Memory B cell (primary cell): ENCODE data around the gene ZNF205.

ENCODE experiments used
- ATAC-seq: fragments of 150-1000 bp; cut with Tn5 transposase; 2 replicates; pipeline ENCODE4 v1.10.0; 2021; ENCODE audit warnings: low read depth, mild to moderate bottlenecking, moderate library complexity
- DNase-seq, 2 donors: peaks; one replicate each; pipeline ENCODE4 v3.0.0; 2022; ENCODE audit warnings: low spot score in 2 of 2
- H3K27ac Mint-ChIP-seq: one replicate; pipeline ENCODE4 v1.8.0; 2022; ENCODE audit warnings: mild to moderate bottlenecking, moderate library complexity, mixed read lengths
- H3K27me3 Mint-ChIP-seq: one replicate; pipeline ENCODE4 v1.8.0; 2022; ENCODE audit warnings: mixed read lengths
- H3K36me3 Mint-ChIP-seq: one replicate; pipeline ENCODE4 v1.8.0; 2022; ENCODE audit warnings: mild to moderate bottlenecking, mixed read lengths
- H3K4me1 Mint-ChIP-seq: one replicate; pipeline ENCODE4 v1.8.0; 2022; ENCODE audit warnings: mixed read lengths
- H3K4me3 Mint-ChIP-seq: one replicate; pipeline ENCODE4 v1.8.0; 2022; ENCODE audit warnings: mild to moderate bottlenecking, moderate library complexity, mixed read lengths
- H3K9me3 Mint-ChIP-seq: one replicate; pipeline ENCODE4 v1.8.0; 2022; ENCODE audit warnings: mixed read lengths

Gene ZNF205

DNA sequence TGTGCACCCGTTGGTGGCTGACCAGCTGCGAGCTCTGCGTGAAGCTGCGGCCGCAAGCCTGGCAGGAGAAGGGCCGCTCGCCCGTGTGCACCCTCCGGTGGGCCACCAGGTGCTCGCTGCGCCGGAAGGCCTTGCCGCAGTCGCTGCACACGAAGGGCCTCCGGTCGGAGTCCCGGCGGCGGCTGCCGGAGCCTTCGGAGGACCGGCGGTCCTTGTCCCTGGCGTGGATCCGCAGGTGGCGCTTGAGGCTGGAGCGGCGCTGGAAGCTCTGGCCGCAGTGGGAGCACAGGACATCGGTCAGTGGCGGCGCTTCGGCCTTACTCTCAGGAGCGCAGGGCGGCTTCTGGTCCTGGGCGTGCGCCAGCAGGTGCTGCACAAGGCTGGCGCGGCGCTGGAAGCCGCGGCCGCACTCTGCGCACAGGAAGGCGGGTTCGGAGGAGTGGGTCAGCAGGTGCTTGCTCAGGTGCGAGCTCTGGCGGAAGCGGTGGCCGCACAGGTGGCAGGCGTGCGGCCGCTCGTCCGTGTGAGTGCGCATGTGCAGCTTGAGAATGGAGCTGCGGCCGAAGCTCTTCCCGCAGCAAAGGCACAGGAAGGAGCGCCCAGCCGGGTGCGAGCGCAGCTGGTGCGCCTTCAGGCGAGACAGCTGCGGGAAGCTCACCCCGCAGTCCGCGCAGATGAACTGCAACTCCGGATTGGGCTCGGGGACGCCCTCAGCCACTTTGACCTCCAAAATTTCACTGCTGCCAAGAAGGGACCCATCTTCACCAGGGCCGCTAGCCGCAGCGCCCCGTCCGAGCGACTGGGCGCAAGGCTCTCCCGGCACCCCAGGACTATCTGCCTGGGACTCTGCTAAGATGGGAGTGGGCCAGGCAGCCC is 22.4 kb upstream of the ZNF205 start:
- ATAC-seq: no peak

DNA sequence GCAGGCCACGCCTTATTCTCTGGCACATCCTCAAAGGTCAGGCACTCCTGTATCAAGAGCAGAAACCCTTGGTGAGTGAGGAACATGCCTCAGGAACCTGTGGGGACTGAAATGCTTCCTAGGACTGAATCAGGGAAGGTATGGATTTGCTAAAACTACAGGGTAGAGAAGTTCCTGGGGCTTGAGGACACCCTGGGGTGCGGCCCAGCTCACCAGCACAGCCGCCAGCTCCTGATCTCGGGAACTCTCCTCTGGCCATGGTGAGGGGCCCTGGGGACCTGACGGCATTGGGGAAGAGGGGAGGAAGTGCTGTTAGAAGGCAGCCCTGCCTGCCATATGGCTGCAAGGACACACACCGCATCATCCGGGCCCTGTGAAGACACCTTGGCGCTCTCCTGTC is 20.8 kb upstream of the ZNF205 start:
- H3K27ac Mint-ChIP-seq: no peak overlapping the region
- H3K36me3 Mint-ChIP-seq: no peaks in the 10 kb centered on the region
- DNase-seq (no peak), ATAC-seq (no peak)
- H3K9me3 Mint-ChIP-seq: no peaks in the 10 kb centered on the region
- H3K27me3 Mint-ChIP-seq: peaks cover 7% of the 10 kb centered on the region
- H3K4me3 Mint-ChIP-seq: no peak overlapping the region
- H3K4me1 Mint-ChIP-seq: peaks cover 10% of the 10 kb centered on the region

More for the DNA sequence above, 22.4 kb upstream of the ZNF205 start:
- Mint-ChIP-seq H3K4me3 (no peak overlapping the region), H3K36me3 (no peaks in the 10 kb centered on the region), H3K4me1 (peaks cover 10% of the 10 kb centered on the region), H3K9me3 (no peaks in the 10 kb centered on the region), H3K27me3 (peaks cover 7% of the 10 kb centered on the region), H3K27ac (no peak overlapping the region)
- no peak for DNase-seq

DNA sequence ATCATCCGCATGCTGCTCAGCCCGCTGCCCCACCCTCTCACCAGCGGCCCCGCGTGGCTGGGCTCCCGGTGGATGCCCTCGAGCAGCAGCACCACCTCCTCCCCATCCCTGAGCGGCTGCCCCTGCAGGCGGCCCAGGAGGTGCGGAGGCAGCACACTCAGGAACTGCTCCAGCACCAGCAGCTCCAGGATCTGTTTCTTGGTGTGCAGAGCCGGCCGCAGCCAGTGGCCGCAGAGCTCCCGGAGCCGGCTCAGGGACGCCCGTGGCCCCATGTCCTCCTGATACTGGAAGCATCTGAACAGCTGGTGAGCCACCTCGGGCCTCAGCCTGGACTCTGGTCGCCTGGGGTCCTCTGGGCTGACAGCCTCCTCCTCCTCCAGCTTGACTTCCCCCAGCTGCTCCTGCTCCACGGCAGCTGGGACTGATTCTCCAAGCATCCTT is 19.9 kb upstream of the ZNF205 start:
- H3K27ac Mint-ChIP-seq: no peak overlapping the region
- H3K27me3 Mint-ChIP-seq: peaks cover 6% of the 10 kb centered on the region
- ATAC-seq (no peak), DNase-seq (no peak)
- H3K4me3 Mint-ChIP-seq: no peak overlapping the region
- no peaks in the 10 kb centered on the region for H3K36me3 Mint-ChIP-seq
- peaks cover 9% of the 10 kb centered on the region for H3K4me1 Mint-ChIP-seq
- H3K9me3 Mint-ChIP-seq: no peaks in the 10 kb centered on the region

DNA sequence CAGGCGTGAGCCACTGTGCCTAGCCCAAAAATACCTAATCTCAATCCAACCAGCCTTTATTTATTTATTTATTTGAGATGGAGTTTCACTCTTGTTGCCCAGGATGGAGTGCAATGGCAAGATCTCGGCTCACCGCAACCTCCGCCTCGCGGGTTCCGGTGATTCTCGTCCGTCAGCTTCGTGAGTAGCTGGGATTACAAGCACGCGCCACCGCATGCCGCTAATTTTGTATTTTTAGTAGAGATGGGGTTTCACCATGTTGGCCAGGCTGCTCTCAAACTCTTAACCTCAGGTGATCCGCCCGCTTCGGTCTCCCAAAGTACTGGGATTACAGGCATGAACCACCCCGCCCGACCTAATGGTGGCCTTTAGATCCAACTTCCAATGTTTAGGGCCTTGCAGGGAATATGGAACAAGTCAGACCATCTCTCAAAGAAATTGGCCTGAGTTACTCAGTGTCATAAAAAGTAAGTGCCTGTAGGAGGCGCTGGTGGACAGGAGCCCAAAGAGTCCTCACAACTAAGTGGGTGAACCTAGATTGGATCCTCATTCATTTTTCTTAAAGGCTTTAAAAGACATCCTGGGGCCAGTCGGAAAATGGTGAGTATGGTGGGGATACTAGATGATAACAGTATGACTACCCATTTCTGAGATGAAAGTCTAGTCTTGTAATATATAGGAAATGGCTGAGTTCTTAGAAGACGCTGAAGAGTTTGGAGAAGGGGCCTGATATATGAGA is 17.9 kb upstream of the ZNF205 start:
- no peaks in the 10 kb centered on the region for H3K36me3 Mint-ChIP-seq
- no peaks in the 10 kb centered on the region for H3K27me3 Mint-ChIP-seq
- H3K4me1 Mint-ChIP-seq: peaks cover 2% of the 10 kb centered on the region
- no peaks in the 10 kb centered on the region for H3K9me3 Mint-ChIP-seq
- DNase-seq (peak; percentile 31 to 47), ATAC-seq (no peak)
- no peak overlapping the region for H3K27ac Mint-ChIP-seq
- no peak overlapping the region for H3K4me3 Mint-ChIP-seq

DNA sequence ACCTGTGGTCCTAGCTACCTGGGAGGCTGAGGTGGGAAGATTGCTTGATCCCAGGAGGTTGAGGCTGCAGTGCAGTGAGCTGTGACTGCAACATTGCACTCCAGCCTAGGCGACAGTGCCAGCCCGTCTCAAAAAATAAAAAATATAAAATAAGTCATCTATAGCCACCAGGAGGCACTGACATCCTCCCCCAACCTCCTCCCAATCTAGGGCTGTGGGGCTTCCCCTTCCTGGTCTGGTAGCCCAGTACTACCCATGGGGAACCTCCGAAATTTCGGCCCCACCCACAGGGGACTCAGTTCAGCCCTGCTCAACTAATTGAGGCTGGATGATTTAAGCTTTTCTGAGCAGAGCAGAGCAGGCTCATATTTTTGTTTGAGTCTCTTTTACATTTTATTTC is 16.5 kb upstream of the ZNF205 start:
- H3K4me1 Mint-ChIP-seq: peaks cover 9% of the 10 kb centered on the region
- no peaks in the 10 kb centered on the region for H3K36me3 Mint-ChIP-seq
- ATAC-seq (peak; percentile 83), DNase-seq (peak; percentile 44 to 70)
- H3K4me3 Mint-ChIP-seq: no peak overlapping the region
- no peak overlapping the region for H3K27ac Mint-ChIP-seq
- H3K9me3 Mint-ChIP-seq: no peaks in the 10 kb centered on the region
- H3K27me3 Mint-ChIP-seq: no peaks in the 10 kb centered on the region

DNA sequence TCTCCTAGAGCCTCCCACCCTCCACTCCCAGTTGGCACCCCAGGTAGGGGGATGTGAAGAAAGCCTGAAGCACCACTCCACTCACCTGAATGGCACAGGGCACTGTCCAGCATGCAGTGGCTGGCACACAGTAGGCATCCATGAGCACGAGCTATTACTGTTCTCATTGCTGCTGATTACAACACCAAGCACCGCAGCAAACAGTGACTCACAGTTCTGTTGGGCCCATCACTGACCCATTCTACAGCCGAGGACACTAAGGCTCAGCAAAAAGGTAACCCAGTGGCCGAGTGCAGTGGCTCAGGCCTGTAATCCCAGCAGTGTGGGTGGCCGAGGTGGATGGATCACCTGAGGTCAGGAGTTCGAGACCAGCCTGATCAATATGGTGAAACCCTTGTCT is 16.0 kb upstream of the ZNF205 start:
- H3K9me3 Mint-ChIP-seq: no peaks in the 10 kb centered on the region

DNA sequence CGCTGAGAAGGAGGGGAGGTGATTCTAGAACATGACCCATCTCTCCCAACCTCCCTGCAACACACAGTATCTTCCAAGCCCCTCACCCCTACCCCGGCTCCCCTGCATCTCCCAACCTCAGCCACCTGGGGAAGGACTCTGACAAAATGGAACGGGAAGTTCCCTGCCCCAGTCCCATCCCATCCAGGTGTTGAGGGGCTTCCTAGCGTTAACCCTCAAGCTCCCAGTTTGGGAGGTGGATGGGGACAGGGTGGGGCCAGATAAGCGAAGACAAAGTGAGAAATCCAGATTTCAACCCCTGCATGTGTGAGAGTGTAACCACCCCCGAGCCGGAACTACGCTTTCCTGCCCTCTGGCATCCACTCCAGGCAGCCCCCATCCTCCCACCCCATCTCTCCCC is 15.1 kb upstream of the ZNF205 start:
- Mint-ChIP-seq H3K27ac (no peak overlapping the region), H3K27me3 (no peaks in the 10 kb centered on the region), H3K4me1 (peaks cover 16% of the 10 kb centered on the region), H3K9me3 (no peaks in the 10 kb centered on the region), H3K4me3 (no peak overlapping the region), H3K36me3 (no peaks in the 10 kb centered on the region)
- DNase-seq: no peak
- ATAC-seq: no peak

More for the DNA sequence above, 16.0 kb upstream of the ZNF205 start:
- Mint-ChIP-seq H3K4me1 (peaks cover 11% of the 10 kb centered on the region), H3K36me3 (no peaks in the 10 kb centered on the region), H3K27ac (no peak overlapping the region), H3K27me3 (no peaks in the 10 kb centered on the region), H3K4me3 (no peak overlapping the region)
- no peak for DNase-seq
- ATAC-seq: no peak

DNA sequence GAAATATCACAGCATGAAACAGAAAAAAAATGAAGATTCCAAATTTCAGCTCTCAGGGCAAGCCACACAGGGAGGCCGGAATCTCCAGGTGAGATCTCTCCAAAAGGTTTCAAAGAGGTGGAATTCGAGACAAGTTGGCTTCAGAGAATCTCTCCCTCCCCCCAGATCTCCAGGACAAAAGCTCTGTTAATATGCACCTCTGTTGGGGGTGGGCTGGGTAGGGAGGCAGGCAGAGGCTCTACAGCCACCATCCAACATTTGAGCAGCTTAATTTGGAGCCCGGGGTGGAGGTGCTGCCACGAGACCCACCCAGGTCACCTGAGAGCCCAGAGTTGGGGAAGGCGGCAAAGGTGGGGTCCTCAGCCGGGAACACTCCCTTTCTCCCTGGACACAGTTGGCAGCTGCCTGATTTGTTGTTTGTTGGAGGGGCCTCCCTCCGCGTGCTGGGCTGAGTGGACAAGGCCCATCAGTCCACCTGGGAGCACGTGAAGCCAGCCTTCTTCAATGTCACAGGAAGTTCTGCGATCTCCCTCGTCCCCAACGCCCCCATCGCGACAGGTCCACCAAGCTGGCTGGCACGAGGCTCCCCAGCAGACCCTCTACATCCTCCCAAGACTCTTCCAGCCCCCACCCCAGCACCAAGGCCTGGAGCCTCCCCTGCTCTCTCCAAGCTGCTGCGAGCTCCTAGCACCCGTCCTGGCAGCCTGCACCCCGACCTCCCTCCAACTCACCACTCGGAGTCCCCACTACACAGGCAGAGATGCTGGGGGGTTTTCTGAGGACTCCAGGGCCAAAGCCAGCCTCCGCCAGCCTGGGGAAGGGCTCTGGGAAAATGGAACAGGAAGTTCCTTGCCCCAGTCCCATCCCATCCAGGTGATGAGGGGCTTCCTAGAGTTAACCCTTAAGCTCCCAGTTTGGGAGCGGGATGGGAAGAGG is 13.7 kb upstream of the ZNF205 start, which contains the start of gene ZSCAN10:
Gene ZSCAN10 (minus strand): TSS at position 836 of the 936 bp plus-strand sequence. CDS start 6,357 bp downstream, outside the sequence.
- H3K9me3 Mint-ChIP-seq: no peaks in the 10 kb centered on the region
- no peaks in the 10 kb centered on the region for H3K27me3 Mint-ChIP-seq
- no peak for ATAC-seq
- peaks cover 16% of the 10 kb centered on the region for H3K4me1 Mint-ChIP-seq
- no peaks in the 10 kb centered on the region for H3K36me3 Mint-ChIP-seq
- no peak within 1 kb of the TSS for H3K27ac Mint-ChIP-seq
- H3K4me3 Mint-ChIP-seq: peak within 1 kb of the TSS; percentile 85
- no peak for DNase-seq

DNA sequence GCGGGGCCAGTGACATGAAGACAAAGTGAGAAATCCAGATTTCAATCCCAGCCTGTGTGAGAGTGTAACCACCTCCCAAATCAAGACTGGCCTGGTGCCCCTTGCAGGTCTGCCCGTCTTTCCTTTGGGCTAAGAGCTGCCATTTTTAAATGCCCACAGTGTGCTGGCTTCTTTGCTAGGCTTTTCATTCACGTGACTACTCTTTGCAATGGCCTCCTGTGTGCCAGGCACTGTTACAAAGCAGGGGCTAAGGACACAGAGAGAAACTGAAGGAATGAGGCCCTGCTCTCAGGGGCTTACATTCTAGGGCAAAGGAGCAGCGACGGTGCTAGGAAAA is 13.0 kb upstream of the ZNF205 start:
- no peak overlapping the region for H3K4me3 Mint-ChIP-seq
- no peak overlapping the region for H3K27ac Mint-ChIP-seq

DNA sequence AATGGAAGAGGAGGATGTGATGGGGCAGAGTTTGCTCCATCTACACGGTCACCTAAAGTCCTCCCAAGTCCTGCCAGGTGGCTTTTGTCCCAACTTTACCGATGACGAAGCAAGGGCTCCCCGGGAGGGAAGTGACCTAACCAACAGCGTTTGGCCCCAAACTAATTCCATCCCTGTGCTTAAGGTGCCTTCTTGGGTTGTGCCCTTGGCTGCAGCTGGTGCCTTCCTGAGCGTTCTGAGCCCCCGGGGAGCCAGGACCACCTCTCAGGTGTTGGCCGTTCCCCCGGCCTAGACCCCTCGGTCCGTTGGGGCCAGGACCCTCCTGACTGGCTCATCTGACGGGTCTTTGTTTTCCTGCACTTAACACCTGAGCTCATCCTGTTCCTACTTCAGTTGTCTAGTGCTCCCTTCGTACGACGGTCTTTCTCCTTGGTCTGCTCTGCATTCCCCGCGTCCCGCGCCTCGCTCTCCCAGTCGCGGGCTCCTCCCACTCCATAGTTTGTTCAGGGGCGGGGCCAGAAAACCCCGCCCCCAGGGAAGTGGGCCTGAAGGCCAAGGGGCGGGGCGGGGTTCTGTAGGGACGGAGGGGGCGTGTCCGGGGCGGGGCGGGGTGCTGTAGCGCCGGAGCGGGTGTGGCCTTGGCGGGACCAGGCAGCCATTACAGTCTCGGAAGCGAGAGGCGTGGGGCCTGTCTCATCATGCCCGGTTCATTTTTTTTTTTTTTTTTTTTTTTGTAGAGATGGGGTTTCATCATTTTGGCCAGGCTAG is 12.5 kb upstream of the ZNF205 start:
- Mint-ChIP-seq H3K4me1 (peaks cover 14% of the 10 kb centered on the region), H3K9me3 (no peaks in the 10 kb centered on the region), H3K27me3 (no peaks in the 10 kb centered on the region), H3K36me3 (no peaks in the 10 kb centered on the region), H3K4me3 (peak overlapping the region; percentile 85), H3K27ac (no peak overlapping the region)
- DNase-seq: peak; percentile 61 to 67
- ATAC-seq: peak; percentile 85

More for the DNA sequence above, 13.0 kb upstream of the ZNF205 start:
- H3K36me3 Mint-ChIP-seq: no peaks in the 10 kb centered on the region
- no peaks in the 10 kb centered on the region for H3K27me3 Mint-ChIP-seq
- no peak for DNase-seq
- ATAC-seq: no peak
- peaks cover 16% of the 10 kb centered on the region for H3K4me1 Mint-ChIP-seq
- no peaks in the 10 kb centered on the region for H3K9me3 Mint-ChIP-seq

DNA sequence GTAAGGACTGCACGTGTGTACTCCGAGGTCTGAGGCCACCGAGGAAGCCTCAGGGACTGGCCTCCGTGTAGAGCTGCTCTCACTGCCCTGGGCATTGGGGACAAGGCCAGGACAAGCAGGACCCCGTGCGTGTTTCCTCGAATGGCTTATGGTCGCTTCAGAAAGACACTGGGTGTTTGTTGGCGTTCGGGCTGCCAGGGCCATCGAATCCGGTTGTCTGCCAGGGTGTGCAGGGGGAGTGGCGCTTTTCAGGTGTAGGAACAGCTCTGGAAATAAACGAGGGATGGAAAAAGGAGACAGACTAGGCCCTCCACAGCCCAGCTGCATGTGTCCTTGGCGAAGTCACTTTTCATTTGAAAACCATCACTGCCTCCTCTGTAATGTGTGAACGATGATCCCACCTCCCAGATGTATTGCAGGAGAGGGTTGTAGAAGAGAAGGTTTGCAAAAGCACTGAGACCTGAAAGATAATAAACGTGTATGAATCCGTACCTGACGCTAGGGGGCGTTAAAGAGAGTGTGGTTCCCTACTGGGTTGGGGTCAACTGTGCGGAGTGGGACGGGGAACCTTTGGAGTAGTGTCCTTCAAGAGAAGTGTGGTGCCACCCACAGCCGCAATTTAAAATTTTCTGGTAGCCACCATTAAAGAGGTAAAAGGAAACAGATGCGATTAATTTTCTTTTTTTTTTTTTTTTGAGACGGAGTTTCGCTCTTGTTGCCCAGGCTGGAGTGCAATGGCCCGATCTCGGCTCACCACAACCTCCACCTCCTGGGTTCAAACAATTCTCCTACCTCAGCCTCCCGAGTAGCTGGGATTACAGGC is 11.2 kb upstream of the ZNF205 start:
- no peaks in the 10 kb centered on the region for H3K36me3 Mint-ChIP-seq
- no peaks in the 10 kb centered on the region for H3K9me3 Mint-ChIP-seq
- DNase-seq (no peak), ATAC-seq (no peak)
- no peak overlapping the region for H3K27ac Mint-ChIP-seq
- H3K4me3 Mint-ChIP-seq: peak overlapping the region; percentile 7
- H3K4me1 Mint-ChIP-seq: peaks cover 14% of the 10 kb centered on the region
- H3K27me3 Mint-ChIP-seq: no peaks in the 10 kb centered on the region

DNA sequence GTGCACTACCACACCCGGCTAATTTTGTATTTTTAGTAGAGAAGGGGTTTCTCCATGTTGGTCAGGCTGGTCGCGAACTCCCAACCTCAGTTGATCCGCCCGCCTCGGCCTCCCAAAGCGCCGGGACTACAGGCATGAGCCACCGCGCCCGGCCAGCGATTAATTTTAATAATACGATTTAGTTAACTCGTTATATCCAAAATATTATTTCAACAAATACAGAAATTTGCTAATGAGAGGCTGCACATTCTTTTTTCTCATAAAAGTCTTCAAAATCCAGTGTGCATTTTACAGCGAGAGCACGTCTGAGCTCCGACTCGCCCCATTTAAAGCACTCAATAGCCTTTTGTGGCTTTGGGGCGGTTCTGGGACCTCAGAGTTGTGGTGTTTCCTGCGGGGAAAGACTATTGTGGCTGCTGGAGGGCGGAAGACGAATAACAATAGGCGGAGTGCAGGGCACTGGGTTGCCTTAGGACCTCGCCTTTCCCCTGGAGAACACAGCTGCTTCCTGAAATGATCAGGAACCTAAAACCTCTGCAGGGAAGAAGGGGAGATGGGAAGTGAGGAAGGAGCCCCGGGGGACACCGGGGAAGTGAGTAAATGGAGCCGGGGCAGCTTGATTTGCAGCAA is 10.4 kb upstream of the ZNF205 start:
- Mint-ChIP-seq H3K36me3 (no peaks in the 10 kb centered on the region), H3K27ac (no peak overlapping the region), H3K4me3 (no peak overlapping the region), H3K4me1 (peaks cover 16% of the 10 kb centered on the region), H3K27me3 (no peaks in the 10 kb centered on the region), H3K9me3 (no peaks in the 10 kb centered on the region)
- DNase-seq (no peak), ATAC-seq (no peak)
